Activated B cell treated with CpG ODN at 0.5 μM for 24 hours (primary cell): ENCODE measurements around the gene PDE6H. TPM values are rescaled to one million over a fixed set of nuclear protein-coding genes. Genes with fewer than 3 reads are reported as not detected.

Source experiments
- ATAC-seq: fragments of 200-7000 bp; cut with Tn5 transposase; one replicate; pipeline ENCODE4 v1.10.0; 2021; ENCODE audit warnings: low read depth, mild to moderate bottlenecking, moderate library complexity
- CTCF ChIA-PET: fragments of 350-600 bp; sonication (Branson Sonifier 250); formaldehyde crosslinking; loops from one replicate; lab custom pipeline; 2021; ENCODE audit warnings: antibody characterized with exemption; lab: Charles Lee
- POLR2A ChIA-PET: fragments of 350-600 bp; sonication (Branson Sonifier 250); formaldehyde crosslinking; loops from one replicate; lab custom pipeline; 2021; ENCODE audit warnings: antibody characterized with exemption; lab: Charles Lee
- DNase-seq: peaks from one replicate; pipeline ENCODE4 v3.0.0; 2022
- H3K27ac Mint-ChIP-seq: one replicate; pipeline ENCODE4 v1.8.0; 2020; ENCODE audit warnings: mixed read lengths
- H3K27me3 Mint-ChIP-seq: one replicate; pipeline ENCODE4 v1.8.0; 2021; ENCODE audit warnings: mixed read lengths
- H3K36me3 Mint-ChIP-seq: one replicate; pipeline ENCODE4 v1.8.0; 2021; ENCODE audit warnings: low read depth, mixed read lengths
- H3K4me1 Mint-ChIP-seq: one replicate; pipeline ENCODE4 v1.8.0; 2021; ENCODE audit warnings: mixed read lengths
- H3K4me3 Mint-ChIP-seq: one replicate; pipeline ENCODE4 v1.8.0; 2020; ENCODE audit warnings: mild to moderate bottlenecking, mixed read lengths
- H3K9me3 Mint-ChIP-seq: one replicate; pipeline ENCODE4 v1.8.0; 2020; ENCODE audit warnings: mixed read lengths
- intact Hi-C: fragments of 100-400 bp; cut with micrococcal nuclease; formaldehyde crosslinking; loops from one replicate; pipeline ENCODE4 v1.15.1; 2024
- total RNA-seq: library from RNA; stranded (reverse); gene quantifications from 2 replicates; pipeline ENCODE4 v1.2.3, GENCODE V29; 2022
- TF ChIP-seq, protein P1 (sequence below): fragments of 200-600 bp; IDR thresholded peaks from one replicate; pipeline ENCODE4 v1.8.0; 2022; ENCODE audit warnings: antibody characterized with exemption, mild to moderate bottlenecking

PDE6H gene
- total RNA-seq = not detected in 2 replicates

- CTCF ChIA-PET = no interaction called here
- H3K27ac Mint-ChIP-seq = no peak within 1 kb of the TSS
- no peak within 1 kb of the TSS for H3K4me3 Mint-ChIP-seq
Measured at GRCh38 chr12:14972816-14973215, at the start of gene PDE6H. Gene PDE6H, plus strand, starts transcription at chr12:14973042. Its CDS starts 4,971 bp downstream, at chr12:14978013.

GRCh38 chr12:14923944-14924343, 48.9 kb upstream of the PDE6H start:
- Mint-ChIP-seq H3K9me3 (no peaks in the 10 kb centered on the region), H3K36me3 (peaks cover 16% of the 10 kb centered on the region), H3K27ac (no peak overlapping the region), H3K4me1 (peaks cover 25% of the 10 kb centered on the region), H3K27me3 (no peaks in the 10 kb centered on the region), H3K4me3 (no peak overlapping the region)
- ATAC-seq = no peak
- no peak for DNase-seq
- CTCF ChIA-PET = interaction anchor here (0.7 kb wide), 1 partner anchor 73 kb away, joined by 3 read pairs; no protein-coding TSS in a partner anchor
- POLR2A ChIA-PET = no interaction called here
- TF ChIP-seq, protein P1, sequence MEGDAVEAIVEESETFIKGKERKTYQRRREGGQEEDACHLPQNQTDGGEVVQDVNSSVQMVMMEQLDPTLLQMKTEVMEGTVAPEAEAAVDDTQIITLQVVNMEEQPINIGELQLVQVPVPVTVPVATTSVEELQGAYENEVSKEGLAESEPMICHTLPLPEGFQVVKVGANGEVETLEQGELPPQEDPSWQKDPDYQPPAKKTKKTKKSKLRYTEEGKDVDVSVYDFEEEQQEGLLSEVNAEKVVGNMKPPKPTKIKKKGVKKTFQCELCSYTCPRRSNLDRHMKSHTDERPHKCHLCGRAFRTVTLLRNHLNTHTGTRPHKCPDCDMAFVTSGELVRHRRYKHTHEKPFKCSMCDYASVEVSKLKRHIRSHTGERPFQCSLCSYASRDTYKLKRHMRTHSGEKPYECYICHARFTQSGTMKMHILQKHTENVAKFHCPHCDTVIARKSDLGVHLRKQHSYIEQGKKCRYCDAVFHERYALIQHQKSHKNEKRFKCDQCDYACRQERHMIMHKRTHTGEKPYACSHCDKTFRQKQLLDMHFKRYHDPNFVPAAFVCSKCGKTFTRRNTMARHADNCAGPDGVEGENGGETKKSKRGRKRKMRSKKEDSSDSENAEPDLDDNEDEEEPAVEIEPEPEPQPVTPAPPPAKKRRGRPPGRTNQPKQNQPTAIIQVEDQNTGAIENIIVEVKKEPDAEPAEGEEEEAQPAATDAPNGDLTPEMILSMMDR = no peak
- intact Hi-C loops = loop anchor here (5.0 kb wide), 1 partner anchor 42 kb away; no protein-coding TSS in a partner anchor

More at GRCh38 chr12:14972816-14973215, at the start of gene PDE6H:
- ATAC-seq (no peak), DNase-seq (no peak)
- Mint-ChIP-seq H3K36me3 (no peaks in the 10 kb centered on the region), H3K4me1 (peaks cover 2% of the 10 kb centered on the region), H3K27me3 (no peaks in the 10 kb centered on the region), H3K9me3 (no peaks in the 10 kb centered on the region)
- intact Hi-C loops = no loop called here
- POLR2A ChIA-PET = no interaction called here
- TF ChIP-seq, protein P1 = no peak

DNA sequence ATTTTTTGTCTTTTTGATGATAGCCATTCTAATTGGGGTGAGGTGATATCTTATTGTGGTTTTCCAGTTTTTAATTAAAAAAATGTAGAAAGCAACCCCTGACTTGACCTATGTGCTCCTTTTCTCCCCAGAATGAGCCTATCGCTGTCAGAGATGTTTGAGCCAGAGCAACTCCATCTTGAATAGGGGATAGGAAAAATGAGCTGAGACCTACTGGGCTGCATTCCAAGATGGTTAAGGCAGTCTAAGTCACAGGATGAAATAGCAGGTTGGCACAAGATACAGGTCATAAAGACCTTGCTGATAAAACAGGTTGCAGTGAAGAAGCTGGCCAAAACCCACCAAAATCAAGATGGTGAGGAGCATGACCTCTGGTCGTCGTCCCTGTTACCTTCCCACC, 48.3 kb upstream of the PDE6H start:
- POLR2A ChIA-PET = no interaction called here
- Mint-ChIP-seq H3K36me3 (peaks cover 11% of the 10 kb centered on the region), H3K27me3 (no peaks in the 10 kb centered on the region), H3K27ac (no peak overlapping the region), H3K4me1 (peaks cover 25% of the 10 kb centered on the region), H3K9me3 (no peaks in the 10 kb centered on the region), H3K4me3 (no peak overlapping the region)
- intact Hi-C loops = loop anchor here (5.0 kb wide), 1 partner anchor 42 kb away; no protein-coding TSS in a partner anchor
- TF ChIP-seq, protein P1 = no peak
- CTCF ChIA-PET = no interaction called here
- DNase-seq (no peak), ATAC-seq (no peak)

- TF ChIP-seq, protein P1 = no peak
- Mint-ChIP-seq H3K36me3 (peaks cover 23% of the 10 kb centered on the region), H3K9me3 (no peaks in the 10 kb centered on the region), H3K4me1 (peaks cover 8% of the 10 kb centered on the region), H3K27ac (no peak overlapping the region), H3K27me3 (no peaks in the 10 kb centered on the region), H3K4me3 (no peak overlapping the region)
- DNase-seq (no peak), ATAC-seq (no peak)
- CTCF ChIA-PET = no interaction called here
- POLR2A ChIA-PET = interaction anchor here (0.6 kb wide), 2 partner anchors 30 to 158 kb away, joined by 4 to 6 read pairs; no protein-coding TSS in a partner anchor
- intact Hi-C loops = no loop called here
Measured at GRCh38 chr12:14927267-14927666, 45.6 kb upstream of the PDE6H start.

DNA sequence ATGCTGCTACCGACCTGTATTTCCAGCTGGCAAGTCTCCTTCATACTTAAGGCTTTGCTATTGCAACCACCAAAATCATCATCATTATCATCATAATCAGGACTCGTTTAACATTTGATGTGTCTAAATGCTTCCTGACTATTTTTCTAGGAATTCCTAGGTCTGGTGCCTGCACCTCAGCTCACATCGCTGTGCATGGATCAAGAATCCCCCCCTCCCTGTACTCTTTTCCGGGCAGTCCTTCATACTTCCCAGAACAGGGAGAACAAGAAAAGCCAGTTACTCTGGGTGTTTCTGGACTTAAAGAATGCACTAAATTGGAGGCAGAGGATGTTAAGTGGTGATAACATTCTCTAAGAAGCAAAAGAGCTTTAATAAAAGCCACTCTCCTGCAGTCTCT, 43.9 kb upstream of the PDE6H start:
- TF ChIP-seq, protein P1 = no peak
- H3K9me3 Mint-ChIP-seq = no peaks in the 10 kb centered on the region
- CTCF ChIA-PET = no interaction called here

More for the DNA sequence above, 43.9 kb upstream of the PDE6H start:
- Mint-ChIP-seq H3K27me3 (no peaks in the 10 kb centered on the region), H3K4me1 (peaks cover 8% of the 10 kb centered on the region), H3K27ac (no peak overlapping the region), H3K36me3 (peaks cover 40% of the 10 kb centered on the region), H3K4me3 (no peak overlapping the region)
- POLR2A ChIA-PET = interaction anchor here (0.6 to 1.0 kb wide), 2 partner anchors 11 to 641 kb away, joined by 3 read pairs; no protein-coding TSS in a partner anchor
- intact Hi-C loops = no loop called here
- DNase-seq (no peak), ATAC-seq (no peak)
